ENCODE data around the gene OR6S1.

DNA sequence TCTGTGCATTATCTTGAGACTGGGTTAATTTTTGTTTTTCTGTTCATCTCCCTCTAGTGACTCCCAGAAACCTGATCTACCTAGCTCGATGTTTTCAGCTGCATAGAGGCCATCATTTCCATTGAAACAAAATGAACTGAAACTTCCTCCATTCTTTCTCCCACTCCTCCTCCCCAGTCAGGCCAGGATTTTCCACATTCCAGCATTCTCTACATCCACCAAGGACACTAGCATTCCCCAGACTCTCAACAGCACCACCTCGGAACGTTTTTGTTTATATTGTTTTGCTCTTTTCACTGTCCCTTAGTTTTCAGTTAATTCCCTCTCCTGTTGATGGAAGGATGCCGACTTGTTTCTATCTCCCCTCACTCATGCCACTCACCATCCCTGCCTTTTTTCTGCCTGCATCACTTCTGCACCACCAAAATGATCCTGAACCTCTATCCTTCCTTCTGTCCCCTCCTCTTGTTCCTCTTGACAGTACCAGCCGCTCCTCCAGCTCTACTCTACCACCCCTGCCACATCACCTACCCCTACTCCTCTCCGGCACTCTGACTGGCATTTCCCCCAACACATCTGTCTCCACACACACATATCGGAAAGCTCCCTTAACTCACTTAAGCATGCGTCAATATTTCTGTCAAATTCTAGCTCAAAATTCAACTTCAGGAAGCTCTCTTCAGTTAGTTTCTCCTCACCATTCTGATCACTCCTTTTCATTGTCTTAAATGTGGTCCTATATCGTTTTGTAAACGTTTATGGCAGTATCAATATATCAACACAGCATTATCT is 13.2 kb downstream of the OR6S1 start:
- TF ChIP-seq CTCF (IDR thresholded peaks at IDR 0.05; ENCODE audit: extremely low read depth in 1 of 2, insufficient read depth in 1 of 2, low read depth in 1 of 2, low read length in 2 of 2) (no peak), MAX (IDR thresholded peaks at IDR 0.05; ENCODE audit: insufficient read depth, insufficient read length) (no peak), GATA2 (IDR thresholded peaks at IDR 0.05; ENCODE audit: insufficient read depth, insufficient read length, low read depth, low read length) (no peak), FOS (IDR thresholded peaks at IDR 0.05; ENCODE audit: borderline replicate concordance, insufficient read depth, low read length) (no peak), MYC (IDR thresholded peaks at IDR 0.05; ENCODE audit: low read depth, low read length) (no peak), EZH2 (IDR thresholded peaks at IDR 0.05; ENCODE audit: borderline replicate concordance, low read depth, low read length, severe bottlenecking) (no peak), POLR2AphosphoS5 (IDR thresholded peaks at IDR 0.05; ENCODE audit: insufficient read depth, low read depth, low read length) (no peak)
